Measurements from ENCODE around the gene CSRP1. TPM values are rescaled to one million over a fixed set of nuclear protein-coding genes. Genes with fewer than 3 reads are reported as not detected.

Gene CSRP1
- total and polyA plus RNA-seq, 9 of the 15 experiments (the other 6 are each of a cell fraction or from before 2014, with no cell fraction given), result 6.8 to 39.4 (median 23.7) TPM

GRCh38 chr1:201489643-201490261 lies 17.2 kb downstream of the CSRP1 start (continued):
- TF ChIP-seq PRDM10 (IDR thresholded peaks at IDR 0.05; ENCODE audit: partially characterized antibody), result peak; percentile 72
- TF ChIP-seq, protein P1, sequence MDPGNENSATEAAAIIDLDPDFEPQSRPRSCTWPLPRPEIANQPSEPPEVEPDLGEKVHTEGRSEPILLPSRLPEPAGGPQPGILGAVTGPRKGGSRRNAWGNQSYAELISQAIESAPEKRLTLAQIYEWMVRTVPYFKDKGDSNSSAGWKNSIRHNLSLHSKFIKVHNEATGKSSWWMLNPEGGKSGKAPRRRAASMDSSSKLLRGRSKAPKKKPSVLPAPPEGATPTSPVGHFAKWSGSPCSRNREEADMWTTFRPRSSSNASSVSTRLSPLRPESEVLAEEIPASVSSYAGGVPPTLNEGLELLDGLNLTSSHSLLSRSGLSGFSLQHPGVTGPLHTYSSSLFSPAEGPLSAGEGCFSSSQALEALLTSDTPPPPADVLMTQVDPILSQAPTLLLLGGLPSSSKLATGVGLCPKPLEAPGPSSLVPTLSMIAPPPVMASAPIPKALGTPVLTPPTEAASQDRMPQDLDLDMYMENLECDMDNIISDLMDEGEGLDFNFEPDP (CRISPR knock-in tag; IDR thresholded peaks at IDR 0.05), result no peak
- TF ChIP-seq HCFC1 (IDR thresholded peaks at IDR 0.05; ENCODE audit: low read depth, low read length), result no peak
